ENCODE results near the gene MYRIP. TPM values are rescaled to one million over a fixed set of nuclear protein-coding genes. Genes with fewer than 3 reads are reported as not detected.

The MYRIP gene
- total and polyA plus RNA-seq, 2 experiments from 2014 or later = 0.36 to 0.60 TPM

DNA sequence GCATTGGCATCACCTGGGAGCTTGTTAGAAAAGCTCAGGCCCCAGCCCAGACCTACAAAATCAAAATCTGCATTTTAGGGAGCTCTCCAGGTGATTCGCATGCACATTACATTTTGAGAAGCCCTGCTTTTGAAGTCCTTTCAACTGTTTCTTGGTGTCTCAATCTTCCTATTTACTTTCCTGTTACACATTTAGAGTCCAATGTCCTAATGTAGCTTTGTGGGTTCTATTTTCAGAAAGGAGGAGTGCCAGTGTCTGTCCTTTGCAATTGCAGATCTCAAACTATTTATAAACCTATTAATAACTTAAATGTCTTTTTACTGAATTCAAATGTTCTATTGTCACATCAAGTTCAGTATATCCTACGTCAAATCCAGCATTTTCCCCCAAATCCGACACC, 27.8 kb upstream of the MYRIP start:
- Histone ChIP-seq H3K4me1 (ENCODE audit: low read depth) (no peaks in the 10 kb centered on the region), H3K27me3 (no peaks in the 10 kb centered on the region), H3K9me3 (ENCODE audit: low read depth) (no peaks in the 10 kb centered on the region), H3K27ac (no peak overlapping the region), H3K4me3 (no peak overlapping the region), H3K36me3 (no peaks in the 10 kb centered on the region)
- TF ChIP-seq, protein P1, sequence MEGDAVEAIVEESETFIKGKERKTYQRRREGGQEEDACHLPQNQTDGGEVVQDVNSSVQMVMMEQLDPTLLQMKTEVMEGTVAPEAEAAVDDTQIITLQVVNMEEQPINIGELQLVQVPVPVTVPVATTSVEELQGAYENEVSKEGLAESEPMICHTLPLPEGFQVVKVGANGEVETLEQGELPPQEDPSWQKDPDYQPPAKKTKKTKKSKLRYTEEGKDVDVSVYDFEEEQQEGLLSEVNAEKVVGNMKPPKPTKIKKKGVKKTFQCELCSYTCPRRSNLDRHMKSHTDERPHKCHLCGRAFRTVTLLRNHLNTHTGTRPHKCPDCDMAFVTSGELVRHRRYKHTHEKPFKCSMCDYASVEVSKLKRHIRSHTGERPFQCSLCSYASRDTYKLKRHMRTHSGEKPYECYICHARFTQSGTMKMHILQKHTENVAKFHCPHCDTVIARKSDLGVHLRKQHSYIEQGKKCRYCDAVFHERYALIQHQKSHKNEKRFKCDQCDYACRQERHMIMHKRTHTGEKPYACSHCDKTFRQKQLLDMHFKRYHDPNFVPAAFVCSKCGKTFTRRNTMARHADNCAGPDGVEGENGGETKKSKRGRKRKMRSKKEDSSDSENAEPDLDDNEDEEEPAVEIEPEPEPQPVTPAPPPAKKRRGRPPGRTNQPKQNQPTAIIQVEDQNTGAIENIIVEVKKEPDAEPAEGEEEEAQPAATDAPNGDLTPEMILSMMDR (IDR thresholded peaks at IDR 0.05; ENCODE audit: low read depth, low read length) = no peak
- DNase-seq (ENCODE audit: low read depth in 1 of 2, low spot score in 1 of 2) = no peak

DNA sequence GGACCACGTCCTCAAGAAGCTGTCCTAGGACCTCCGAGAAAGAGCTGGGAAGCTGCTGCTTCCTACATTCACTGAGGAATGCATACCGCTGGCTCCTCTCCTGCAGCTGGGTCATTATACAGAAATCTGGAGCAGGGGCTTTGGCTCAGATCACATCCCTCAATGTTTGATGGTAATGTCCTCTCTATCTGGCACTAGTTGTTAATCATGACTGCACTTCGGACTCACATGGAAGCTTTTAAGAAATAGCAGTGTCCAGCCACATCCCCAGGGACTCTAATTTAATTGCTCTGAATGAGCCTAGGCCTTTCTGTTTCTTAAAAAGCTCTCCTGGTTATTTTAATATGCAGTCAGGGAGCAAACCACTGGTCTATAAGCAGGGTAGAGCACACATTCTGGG, 25.7 kb upstream of the MYRIP start:
- DNase-seq (ENCODE audit: low read depth in 1 of 2, low spot score in 1 of 2) = no peak
- TF ChIP-seq, protein P1 (IDR thresholded peaks at IDR 0.05; ENCODE audit: low read depth, low read length) = no peak
- no peaks in the 10 kb centered on the region for H3K27me3 ChIP-seq

GRCh38 chr3:39784922-39785321, 24.5 kb upstream of the MYRIP start:
- Histone ChIP-seq H3K27ac (no peak overlapping the region), H3K9me3 (ENCODE audit: low read depth) (no peaks in the 10 kb centered on the region), H3K4me1 (ENCODE audit: low read depth) (no peaks in the 10 kb centered on the region), H3K27me3 (no peaks in the 10 kb centered on the region), H3K36me3 (no peaks in the 10 kb centered on the region), H3K4me3 (no peak overlapping the region)
- no peak for DNase-seq (ENCODE audit: low read depth in 1 of 2, low spot score in 1 of 2)
- TF ChIP-seq, protein P1 (IDR thresholded peaks at IDR 0.05; ENCODE audit: low read depth, low read length) = no peak

More for the DNA sequence above, 25.7 kb upstream of the MYRIP start:
- Histone ChIP-seq H3K4me3 (no peak overlapping the region), H3K4me1 (ENCODE audit: low read depth) (no peaks in the 10 kb centered on the region), H3K36me3 (no peaks in the 10 kb centered on the region), H3K27ac (no peak overlapping the region), H3K9me3 (ENCODE audit: low read depth) (no peaks in the 10 kb centered on the region)

DNA sequence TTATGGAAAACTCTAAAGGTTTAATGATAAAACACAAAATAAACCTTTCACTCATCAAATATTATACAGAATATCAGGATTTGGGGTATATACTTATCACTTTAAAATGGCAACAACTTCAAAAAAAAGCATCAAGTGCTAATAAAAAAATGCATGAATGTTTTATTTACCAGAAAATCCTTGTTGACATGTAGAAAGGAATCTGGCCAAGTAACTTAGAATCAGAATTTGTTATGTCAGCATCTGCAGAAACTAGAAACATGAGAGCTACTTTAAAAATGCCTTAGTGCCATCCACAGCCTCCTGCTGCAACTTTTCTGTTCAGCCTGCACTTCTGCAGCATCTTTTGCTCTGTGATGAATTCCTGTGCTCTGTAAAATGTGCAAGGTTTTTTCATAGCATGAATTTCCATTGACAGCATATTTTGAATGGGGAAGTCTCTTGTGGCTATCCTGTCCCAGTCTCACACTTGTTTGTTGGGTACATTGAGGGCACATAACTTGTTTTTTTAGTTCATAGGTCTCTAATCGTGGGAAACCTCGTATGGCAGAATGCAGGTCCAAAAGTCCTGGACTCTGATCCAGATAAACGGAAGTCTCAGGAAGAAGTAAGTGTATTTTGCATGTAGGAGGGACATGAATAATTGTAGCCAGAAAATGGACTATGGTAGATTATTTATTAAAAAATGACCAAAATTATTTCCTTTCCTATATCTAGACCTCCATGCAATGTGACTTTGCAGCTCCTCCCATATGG, 21.1 kb upstream of the MYRIP start:
- no peaks in the 10 kb centered on the region for H3K36me3 ChIP-seq
- TF ChIP-seq, protein P1 (IDR thresholded peaks at IDR 0.05; ENCODE audit: low read depth, low read length) = no peak
- H3K27me3 ChIP-seq = no peaks in the 10 kb centered on the region
- H3K4me3 ChIP-seq = no peak overlapping the region
- no peak for DNase-seq (ENCODE audit: low read depth in 1 of 2, low spot score in 1 of 2)
- H3K9me3 ChIP-seq (ENCODE audit: low read depth) = no peaks in the 10 kb centered on the region
- H3K27ac ChIP-seq = no peak overlapping the region
- no peaks in the 10 kb centered on the region for H3K4me1 ChIP-seq (ENCODE audit: low read depth)

GRCh38 chr3:39791603-39792002, 17.8 kb upstream of the MYRIP start:
- no peaks in the 10 kb centered on the region for H3K36me3 ChIP-seq
- no peaks in the 10 kb centered on the region for H3K9me3 ChIP-seq (ENCODE audit: low read depth)
- no peak overlapping the region for H3K27ac ChIP-seq
- no peak overlapping the region for H3K4me3 ChIP-seq
- TF ChIP-seq, protein P1 (IDR thresholded peaks at IDR 0.05; ENCODE audit: low read depth, low read length) = no peak
- DNase-seq (ENCODE audit: low read depth in 1 of 2, low spot score in 1 of 2) = no peak
- no peaks in the 10 kb centered on the region for H3K4me1 ChIP-seq (ENCODE audit: low read depth)
- H3K27me3 ChIP-seq = no peaks in the 10 kb centered on the region
